ENCODE results near the gene NRG2. TPM values are rescaled to one million over a fixed set of nuclear protein-coding genes. Genes with fewer than 3 reads are reported as not detected.
A peak's percentile ranks its signal among the peaks of the same experiment; 100 is the strongest.

NRG2 gene
- polyA plus RNA-seq, 3 donors = 1.3 to 1.9 (median 1.7) TPM

DNA sequence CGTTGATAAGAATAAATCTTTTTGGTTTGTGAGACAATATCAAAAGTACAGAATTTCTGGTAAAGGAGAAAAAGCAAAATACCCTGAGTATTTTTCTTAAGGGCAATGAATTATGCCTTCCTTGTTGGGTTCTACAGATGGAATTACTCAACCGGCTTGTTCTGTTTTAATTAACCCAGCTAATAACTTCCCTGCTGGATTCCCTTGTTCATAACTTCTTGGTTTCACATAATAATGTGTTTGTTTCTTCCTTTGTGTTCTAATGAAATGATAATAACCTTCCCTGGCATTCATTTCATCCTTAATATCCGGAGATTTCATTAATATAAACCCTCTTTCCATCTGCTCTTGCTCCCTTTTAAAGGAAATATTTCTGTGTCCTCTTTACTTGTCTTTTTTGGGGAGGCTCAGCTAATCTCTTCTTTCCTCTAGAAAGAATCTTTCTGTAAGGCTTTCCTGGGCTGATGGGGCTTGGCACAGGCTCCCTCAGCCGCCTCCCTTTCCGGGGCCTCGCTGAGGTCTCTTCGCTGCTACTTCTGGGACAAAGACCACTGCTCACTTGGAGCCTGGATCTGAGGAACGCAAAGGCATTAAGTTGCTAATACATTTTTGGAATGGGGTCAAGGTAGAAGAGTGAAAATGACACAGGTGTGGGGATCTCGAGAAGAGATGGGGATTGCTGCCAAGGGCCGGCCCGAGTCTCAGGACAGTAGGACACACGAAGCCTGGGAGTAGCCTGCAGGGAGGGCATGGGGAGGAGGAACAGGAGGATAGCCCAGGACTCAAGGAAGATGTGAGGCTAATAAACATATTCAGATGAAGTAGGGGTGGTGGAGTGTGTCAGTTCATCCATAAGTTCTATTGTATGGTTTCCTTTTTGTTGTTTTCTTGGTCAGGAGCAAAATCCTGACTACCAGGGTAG lies 118.5 kb downstream of the NRG2 start:
- DNase-seq (ENCODE audit: extremely low read depth in 1 of 11, low read depth in 9 of 11, low spot score in 4 of 11) = no peak

DNA sequence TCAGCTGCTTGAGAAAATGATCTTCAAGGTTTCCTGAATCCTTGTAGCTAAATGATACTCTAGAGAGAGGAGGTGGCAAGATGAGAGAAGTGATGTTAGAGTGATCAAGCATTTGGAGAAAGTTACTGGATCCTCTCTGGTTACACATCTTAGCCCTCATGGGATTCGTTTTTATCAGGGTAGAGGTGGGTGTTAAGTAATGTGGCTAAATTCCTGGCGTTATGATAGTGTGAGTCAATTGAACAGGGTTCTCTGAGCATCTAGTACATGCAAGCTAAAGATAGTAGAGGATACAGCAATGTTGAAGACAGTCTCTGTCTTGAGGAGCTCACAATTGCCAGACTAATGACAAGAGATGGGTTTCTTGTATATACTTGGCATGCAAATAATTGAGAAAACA lies 123.8 kb downstream of the NRG2 start:
- no peak for DNase-seq (ENCODE audit: extremely low read depth in 1 of 11, low read depth in 9 of 11, low spot score in 4 of 11)

DNA sequence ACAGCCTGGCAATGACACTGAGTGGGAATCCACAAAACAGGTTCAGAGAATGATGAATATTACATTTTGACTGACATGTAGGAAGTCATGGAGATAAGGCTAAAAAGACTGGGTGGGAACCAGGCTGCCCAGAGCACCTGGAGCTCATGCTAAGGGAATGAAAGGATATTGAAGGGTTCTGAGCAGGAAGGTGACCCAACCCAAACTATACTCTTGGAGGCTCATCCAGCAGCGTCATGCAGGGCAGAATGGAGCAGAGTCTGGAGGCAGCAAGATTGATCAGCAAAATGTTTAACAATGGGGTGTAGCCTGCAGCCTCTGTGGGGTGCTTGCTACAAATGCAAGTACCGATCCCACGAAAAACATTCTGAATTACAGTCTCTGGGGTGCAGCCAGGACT lies 127.3 kb downstream of the NRG2 start:
- no peak for DNase-seq (ENCODE audit: extremely low read depth in 1 of 11, low read depth in 9 of 11, low spot score in 4 of 11)

DNA sequence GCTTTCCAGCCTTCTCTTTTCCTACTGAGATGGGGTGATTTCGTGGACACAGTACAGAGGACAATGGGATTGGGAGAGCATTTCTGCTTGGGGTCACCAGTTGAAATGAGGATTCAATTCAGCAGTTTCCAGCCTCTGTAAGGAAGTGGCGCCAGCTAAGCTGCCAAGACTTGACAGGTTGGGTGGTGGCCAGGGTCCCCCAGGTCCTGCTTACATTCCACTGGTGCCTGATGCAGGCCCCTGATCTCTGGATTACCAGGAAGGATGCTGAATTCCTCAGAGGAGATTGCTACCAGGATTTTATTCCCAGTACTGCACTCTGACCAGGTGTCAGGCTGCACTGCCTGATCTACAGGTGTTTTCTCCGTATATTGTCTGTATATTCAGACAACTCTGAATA lies 127.8 kb downstream of the NRG2 start:
- no peak for DNase-seq (ENCODE audit: extremely low read depth in 1 of 11, low read depth in 9 of 11, low spot score in 4 of 11)

DNA sequence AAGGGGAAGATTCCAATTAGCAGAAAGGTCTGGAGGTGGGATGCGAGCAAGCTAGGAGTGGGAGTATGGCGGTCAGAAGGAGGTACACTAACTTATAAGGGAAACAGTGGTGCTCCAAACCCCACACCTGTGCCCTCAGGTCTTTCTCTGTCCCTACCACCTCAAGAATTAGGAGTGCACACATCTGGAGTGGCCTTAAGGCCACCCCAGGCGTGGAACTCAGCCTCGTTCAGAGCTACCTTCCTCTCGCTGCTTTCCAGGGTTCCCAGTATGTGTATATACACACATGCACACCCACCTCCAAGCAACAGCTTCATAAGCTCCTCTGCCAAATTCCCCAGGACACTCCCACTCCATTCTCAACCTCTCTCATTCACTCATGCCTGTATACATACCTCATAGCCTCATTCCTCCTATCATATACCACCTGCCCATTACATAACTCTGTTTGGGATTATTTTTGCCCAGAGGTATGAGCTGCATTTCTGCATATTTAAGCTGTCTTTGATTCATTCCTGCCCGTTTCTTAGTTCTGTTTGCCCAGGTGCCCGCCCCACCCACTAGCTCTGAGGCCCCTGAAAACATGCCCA lies 128.8 kb downstream of the NRG2 start:
- no peak for DNase-seq (ENCODE audit: extremely low read depth in 1 of 11, low read depth in 9 of 11, low spot score in 4 of 11)

DNA sequence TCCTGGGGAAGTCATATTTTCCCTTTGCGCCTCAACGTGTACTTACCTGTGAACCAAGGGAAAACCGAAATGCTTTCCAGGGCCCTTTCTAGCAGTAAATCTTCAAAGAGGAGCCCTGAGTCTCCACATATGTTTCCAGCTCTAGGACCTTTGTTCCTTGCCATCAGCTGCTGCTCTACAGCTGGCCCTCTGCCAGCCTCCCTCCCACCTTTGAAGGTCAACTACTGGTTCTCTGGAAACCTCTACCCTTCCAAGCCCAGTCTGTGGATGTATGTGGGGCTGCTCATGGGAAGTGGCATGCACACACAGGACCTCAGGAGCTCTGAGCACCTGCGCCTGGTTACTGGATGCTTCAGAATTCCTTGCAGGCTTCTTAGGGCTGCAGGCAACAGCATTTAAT lies 130.3 kb downstream of the NRG2 start:
- DNase-seq (ENCODE audit: extremely low read depth in 1 of 11, low read depth in 9 of 11, low spot score in 4 of 11) = no peak

DNA sequence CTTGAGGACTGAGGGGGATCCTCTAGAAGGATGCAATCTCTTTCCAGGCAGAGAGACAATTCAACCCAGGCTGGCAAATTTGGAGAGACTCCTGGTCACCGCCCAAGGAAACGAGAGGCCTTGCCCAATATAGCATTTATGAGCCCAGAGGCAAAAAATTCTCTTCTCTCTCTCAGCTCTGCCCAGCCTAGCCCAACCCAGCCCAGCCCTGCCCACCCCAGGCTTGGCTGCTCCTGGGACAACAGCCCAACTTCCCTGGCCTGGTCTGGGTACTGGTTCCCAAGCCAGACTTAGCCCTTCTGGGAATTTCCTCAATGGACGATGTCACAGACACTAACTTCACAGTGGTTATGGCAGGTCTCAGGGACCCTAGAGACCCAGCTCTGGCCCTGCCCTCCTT lies 130.9 kb downstream of the NRG2 start:
- DNase-seq (ENCODE audit: extremely low read depth in 1 of 11, low read depth in 9 of 11, low spot score in 4 of 11) = no peak

DNA sequence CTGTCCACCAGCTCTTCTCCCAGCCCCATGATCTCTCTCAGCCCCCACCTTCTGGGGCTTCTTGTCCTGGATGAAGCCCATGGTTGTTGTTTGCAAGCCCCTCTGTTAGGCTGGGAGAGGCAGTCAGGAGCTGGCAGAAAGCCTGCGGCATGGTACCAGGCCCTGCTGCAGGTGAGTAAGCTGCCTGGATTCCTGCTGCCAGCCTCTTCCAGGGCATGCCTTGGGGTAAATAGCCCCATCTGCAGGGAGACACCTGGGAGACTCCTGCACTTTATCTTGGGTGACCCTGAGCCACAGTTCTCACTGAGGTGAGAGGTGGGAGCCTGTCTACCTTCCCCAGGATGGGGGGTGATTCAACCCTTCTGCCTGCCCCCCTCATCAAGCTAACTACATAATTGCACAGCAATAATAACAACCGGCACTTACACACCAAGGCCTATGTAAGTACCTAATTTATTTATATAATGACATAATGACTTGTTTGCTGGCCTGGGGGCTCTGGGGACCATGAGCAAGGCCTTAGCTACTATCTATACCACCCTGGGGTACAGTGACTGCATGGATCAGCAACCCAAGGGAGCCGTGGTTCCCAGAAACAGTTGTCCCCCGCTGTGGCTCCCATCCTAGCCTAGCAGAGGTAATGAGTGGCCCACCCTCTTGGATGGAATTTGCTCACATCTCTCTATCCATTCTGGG lies 131.5 kb downstream of the NRG2 start:
- no peak for DNase-seq (ENCODE audit: extremely low read depth in 1 of 11, low read depth in 9 of 11, low spot score in 4 of 11)

DNA sequence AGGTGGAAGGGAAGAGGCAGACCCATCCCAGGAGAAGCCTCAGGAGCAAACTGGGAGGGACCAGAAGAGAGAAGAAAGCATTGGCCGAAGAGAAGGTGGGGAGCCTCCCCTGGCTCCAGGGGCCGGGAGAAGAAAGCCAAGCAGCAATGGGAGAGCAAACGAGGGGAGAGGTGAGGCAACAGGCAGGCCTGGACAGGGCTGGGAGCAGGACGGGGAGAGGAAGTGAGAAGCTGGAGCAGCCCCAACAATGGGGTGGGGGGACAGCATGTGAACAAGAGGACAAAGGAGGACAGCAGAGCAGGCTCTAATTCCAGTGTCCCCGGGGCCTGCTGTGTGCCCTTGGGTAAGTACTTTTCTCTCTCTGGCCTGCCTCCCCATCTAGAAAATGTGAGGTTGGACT lies 132.2 kb downstream of the NRG2 start:
- DNase-seq (ENCODE audit: extremely low read depth in 1 of 11, low read depth in 9 of 11, low spot score in 4 of 11) = no peak

DNA sequence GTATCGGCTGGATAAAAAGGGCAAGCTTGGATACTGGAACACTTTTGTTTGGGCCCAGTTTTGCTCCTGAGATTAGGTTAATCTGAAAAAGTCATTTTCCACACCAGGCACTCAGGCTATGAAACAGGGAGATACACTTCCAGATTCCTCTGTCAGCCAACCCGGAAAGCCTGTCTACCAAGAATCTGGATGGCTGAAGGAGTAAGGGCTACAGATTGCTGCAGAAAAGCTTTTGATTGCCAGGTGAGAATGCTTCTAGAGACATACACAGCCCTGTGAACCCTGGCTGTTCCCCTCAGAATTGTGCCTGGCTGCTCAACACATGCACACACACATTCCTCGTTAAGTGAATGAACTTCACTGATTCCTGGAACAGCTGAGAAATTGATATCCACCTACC lies 133.1 kb downstream of the NRG2 start:
- DNase-seq (ENCODE audit: extremely low read depth in 1 of 11, low read depth in 9 of 11, low spot score in 4 of 11) = no peak

DNA sequence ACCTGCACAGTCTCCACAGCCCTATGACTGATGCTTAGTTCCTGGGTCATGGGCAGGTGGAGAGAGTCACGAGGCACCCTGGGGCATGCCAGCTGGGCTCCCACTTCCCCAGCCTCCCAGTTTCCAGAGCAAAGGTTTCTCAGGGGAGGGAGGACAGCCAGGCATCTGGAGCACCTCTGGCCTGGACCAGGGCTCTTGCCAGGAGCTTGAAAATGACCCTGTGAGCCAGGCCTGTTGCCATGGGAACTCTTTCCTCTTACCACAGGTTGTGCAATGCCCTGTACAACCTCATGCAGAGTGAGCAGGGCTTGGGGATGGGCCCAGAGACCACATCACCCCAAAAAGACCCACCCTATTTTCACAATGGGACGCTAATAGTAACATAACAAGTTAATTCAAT lies 134.3 kb downstream of the NRG2 start:
- no peak for DNase-seq (ENCODE audit: extremely low read depth in 1 of 11, low read depth in 9 of 11, low spot score in 4 of 11)

DNA sequence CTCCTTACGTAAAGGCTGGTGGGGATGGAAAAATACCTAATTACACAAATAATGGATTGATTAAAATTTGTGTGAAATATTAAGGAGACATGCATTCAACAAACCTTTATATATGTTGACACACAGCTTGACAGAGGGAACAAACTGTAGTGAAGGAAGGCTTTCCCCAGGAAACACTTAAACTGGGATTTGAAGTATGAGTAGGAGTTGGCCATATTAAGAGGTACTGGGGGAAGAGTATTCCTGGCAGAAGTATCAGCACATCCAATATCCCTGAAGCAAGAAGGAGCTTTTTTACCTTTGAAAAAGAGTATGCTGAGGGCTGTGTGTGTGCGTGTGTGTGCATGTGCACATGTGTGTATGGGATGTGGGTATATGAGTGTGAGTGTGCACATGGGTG lies 136.4 kb downstream of the NRG2 start:
- no peak for DNase-seq (ENCODE audit: extremely low read depth in 1 of 11, low read depth in 9 of 11, low spot score in 4 of 11)

DNA sequence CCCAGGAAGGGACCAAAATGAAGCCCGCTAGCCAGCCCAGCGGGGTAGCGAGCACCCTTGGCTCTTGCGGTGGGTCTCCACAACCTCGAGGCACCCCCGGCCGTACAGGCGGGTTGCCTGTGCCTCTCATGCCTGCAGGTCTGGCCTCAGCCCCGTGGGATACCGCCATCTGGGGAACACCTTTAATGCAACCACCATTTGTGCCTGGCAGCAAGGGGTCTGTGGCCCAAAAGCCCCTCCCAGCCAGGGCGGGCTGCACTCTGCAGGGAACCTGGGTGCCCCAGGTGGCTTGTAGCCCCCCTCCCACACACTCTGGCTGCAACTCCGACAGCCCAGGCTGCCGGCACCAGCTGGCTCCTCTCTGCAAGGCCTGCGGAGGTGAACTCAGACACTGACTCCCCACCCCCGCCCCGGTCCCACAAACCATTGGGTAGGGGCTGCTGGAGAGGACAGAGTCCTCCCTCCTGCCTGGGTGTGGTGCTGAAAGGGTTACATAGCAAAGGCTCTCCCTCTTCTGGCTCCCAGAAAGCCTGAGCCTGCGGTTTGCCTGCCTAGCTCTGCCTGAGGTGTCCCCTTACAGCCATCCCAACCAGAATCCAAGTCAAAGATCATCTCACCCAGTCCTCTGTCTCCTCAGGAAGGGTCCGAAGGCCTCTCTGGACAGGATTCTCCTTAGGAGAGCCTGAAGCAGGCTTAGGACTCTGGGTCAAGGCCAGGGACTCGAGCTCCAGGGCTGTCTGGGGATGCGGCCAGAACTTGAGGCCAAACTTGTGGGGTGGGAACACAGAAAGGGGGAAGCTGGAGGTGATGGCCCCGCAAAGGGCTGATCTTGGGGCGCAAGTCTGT lies 138.1 kb downstream of the NRG2 start:
- DNase-seq (ENCODE audit: extremely low read depth in 1 of 11, low read depth in 9 of 11, low spot score in 4 of 11) = peak in 1 of 11 donors; percentile 10

DNA sequence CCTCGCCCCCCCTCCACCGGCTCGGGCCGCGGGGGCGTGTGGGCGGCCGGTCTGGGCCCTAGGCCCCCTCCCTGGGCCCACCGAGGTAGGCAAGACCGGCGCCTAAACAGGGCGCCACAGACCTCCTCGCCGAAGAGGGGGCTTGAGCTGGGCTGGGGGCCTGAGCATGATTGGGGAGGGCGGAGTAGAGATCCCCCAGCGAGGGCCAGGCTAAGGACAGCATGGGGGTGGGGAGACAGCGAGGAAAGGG lies 138.6 kb downstream of the NRG2 start:
- DNase-seq (ENCODE audit: extremely low read depth in 1 of 11, low read depth in 9 of 11, low spot score in 4 of 11) = peak in 1 of 11 donors; percentile 6

DNA sequence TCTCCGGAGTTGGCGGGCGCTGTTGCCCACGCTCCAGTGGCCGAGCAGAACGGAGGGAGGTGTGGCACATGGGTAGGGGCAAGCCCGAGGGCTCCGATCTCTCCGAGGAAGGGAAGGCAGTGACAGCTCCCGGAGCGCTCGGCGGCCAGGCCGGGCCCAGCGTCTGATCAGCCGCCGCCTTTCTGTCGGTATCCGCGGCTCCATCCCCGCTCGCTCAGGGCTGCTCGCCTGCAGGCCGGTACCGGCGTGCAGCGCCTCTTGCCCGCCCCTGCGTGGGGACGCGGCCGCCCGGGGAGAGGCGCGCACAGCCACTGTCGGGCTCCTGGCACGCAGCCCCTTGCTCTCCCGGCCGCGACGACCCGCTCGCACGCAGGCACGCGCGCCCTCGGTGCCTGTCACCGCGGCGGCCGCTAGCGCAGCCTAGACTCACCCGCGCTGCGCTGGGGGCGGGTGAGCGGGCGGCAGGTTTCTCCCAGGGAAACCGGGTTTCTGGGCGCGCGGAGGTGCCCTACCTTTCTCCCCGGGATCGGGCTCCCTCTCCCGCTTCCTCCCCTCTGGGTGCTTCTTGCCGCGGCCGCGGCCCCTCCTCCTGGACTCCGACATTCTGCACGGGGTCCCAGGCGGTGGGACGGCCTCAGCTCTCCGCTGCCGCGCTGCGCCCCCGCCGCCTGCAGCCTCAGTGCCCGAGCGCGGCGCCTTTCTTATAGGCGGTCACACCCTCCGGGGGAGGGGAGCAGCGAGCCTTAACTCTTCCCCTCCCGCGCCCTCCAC lies 139.1 kb downstream of the NRG2 start:
- DNase-seq (ENCODE audit: extremely low read depth in 1 of 11, low read depth in 9 of 11, low spot score in 4 of 11) = peak in 4 of 11 donors; percentile 32 to 59 (median 50)

DNA sequence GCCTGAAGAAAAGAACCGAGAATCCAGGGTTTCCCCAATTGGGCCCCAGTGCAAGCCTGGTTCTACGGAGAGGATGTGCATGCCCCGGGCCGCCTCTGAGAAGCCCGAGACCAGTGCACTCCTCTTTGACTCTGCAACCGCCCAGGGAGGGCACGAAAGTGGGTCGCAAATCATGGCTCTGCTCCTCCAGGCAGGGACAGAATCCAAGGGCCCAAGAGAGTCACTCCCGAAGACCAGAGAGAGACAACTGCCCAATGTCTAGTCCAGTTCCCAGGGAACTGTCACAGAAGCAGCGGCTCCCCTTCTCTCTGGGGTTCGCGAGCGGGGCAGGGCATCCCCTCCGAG lies 139.7 kb downstream of the NRG2 start:
- DNase-seq (ENCODE audit: extremely low read depth in 1 of 11, low read depth in 9 of 11, low spot score in 4 of 11) = no peak

DNA sequence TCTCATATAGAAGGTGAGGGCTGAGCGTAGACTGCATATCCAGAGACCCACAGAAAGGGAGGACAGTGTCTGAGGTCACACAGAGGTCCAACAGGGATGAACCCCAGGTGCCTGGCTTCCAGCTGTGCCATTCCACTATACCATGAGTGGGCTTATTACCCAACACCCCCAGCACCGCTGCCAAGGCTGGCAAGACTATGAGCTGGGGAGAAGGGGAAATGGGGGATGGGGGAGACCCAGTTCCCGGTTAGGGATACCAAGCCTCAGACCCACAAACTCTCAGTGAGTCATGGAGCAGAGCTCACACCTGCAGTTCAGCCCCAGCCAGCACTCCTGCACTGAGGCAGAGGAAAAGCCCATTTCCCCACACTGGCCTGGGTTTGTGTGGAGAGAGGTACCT lies 141.1 kb downstream of the NRG2 start:
- no peak for DNase-seq (ENCODE audit: extremely low read depth in 1 of 11, low read depth in 9 of 11, low spot score in 4 of 11)

DNA sequence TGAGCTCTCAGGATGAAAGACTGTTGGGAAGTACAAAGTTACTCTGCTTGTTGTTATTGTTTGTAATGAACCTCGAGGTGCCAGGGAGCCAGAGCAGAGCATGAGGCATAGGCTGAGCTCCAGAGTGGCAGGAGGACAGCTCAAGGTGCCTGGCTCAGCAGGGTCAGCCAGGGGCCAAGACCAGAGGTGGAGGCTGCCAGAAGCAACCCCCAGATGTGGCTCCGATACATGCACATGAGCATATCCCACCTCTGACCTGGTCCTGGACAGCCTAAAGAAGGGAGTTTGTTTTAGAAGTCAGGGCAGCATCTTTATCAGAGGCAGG lies 141.9 kb downstream of the NRG2 start:
- DNase-seq (ENCODE audit: extremely low read depth in 1 of 11, low read depth in 9 of 11, low spot score in 4 of 11) = no peak

DNA sequence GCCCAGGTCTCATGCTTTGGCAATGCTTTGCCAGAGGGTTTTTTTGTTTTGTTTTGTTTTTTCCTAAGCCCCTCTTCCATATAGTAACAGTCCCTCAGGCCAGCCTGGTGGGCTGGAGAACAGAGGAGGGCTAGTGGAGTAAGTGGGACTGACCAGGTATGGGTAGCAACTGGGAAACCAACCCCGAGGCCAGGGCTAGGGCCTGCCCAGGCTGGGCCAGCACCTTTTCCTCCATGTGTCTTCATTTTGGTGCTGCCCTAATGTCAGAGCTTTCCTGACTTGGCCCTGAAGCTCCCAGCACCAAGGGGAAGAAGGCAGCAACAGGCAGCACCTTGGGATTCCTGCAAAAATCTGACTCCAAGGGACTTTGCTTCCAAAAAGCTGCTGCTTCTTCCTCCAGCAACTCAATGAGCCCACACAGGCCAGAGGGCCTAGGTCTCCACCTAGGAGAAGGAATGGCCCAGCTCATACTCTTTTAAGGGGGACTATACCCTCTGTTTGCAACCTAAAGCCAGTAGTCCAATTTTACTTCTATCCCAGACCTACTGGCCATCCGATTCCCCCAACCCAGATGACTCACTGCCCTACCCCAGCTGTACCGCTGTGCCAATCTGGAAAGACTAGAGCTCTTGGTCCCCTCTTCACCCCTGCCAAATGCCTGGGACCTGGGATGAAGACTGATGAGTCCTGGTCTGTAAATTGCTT lies 142.4 kb downstream of the NRG2 start:
- no peak for DNase-seq (ENCODE audit: extremely low read depth in 1 of 11, low read depth in 9 of 11, low spot score in 4 of 11)
